PC-3 (cell line): ENCODE measurements around the gene TRPC3.

ENCODE experiments used
- EZH2 ChIP-seq: fragments of 300-600 bp; sonication (generic); IDR thresholded peaks from one replicate; pipeline ENCODE4 v1.6.1; 2017; ENCODE audit warnings: antibody characterized with exemption, mild to moderate bottlenecking, low read length; ENCODE audit not compliant: unreplicated experiment
- EZH2phosphoT487 ChIP-seq: fragments of 300-600 bp; sonication (generic); IDR thresholded peaks from 2 replicates; pipeline ENCODE4 v1.6.1; 2018; ENCODE audit warnings: mild to moderate bottlenecking, antibody characterized with exemption, low read length, borderline replicate concordance
- TF ChIP-seq, protein P1 (sequence below): fragments of 300-600 bp; sonication (generic); conservative IDR thresholded peaks from 2 replicates; pipeline ENCODE4 v1.5.1; 2017; ENCODE audit warnings: antibody characterized with exemption, low read depth, mild to moderate bottlenecking, low read length

GRCh38 chr4:121881158-121881557, 70.7 kb downstream of the TRPC3 start:
- TF ChIP-seq, protein P1, sequence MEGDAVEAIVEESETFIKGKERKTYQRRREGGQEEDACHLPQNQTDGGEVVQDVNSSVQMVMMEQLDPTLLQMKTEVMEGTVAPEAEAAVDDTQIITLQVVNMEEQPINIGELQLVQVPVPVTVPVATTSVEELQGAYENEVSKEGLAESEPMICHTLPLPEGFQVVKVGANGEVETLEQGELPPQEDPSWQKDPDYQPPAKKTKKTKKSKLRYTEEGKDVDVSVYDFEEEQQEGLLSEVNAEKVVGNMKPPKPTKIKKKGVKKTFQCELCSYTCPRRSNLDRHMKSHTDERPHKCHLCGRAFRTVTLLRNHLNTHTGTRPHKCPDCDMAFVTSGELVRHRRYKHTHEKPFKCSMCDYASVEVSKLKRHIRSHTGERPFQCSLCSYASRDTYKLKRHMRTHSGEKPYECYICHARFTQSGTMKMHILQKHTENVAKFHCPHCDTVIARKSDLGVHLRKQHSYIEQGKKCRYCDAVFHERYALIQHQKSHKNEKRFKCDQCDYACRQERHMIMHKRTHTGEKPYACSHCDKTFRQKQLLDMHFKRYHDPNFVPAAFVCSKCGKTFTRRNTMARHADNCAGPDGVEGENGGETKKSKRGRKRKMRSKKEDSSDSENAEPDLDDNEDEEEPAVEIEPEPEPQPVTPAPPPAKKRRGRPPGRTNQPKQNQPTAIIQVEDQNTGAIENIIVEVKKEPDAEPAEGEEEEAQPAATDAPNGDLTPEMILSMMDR = no peak
- TF ChIP-seq EZH2 (no peak), EZH2phosphoT487 (no peak)
